ENCODE results near the gene NTHL1. TPM values are rescaled to one million over a fixed set of nuclear protein-coding genes. Genes with fewer than 3 reads are reported as not detected.
A peak's percentile ranks its signal among the peaks of the same experiment; 100 is the strongest.
"Not testable (repeated sequence)": the region's sequence is repeated elsewhere in the genome, so short reads cannot be mapped to it uniquely, and the experiment has no call there.

The NTHL1 gene
- total RNA-seq, 6 donors from 2014 or later = 17.8 to 43.6 (median 28.8) TPM

GRCh38 chr16:2036200-2036966, 11.3 kb downstream of the NTHL1 start:
- Histone ChIP-seq H3K27ac (peak overlapping the region; percentile 86 to 97 (median 95)), H3K36me3 (peaks cover 0 to 53% (median 15%) of the 10 kb centered on the region in 4 donors), H3K4me1 (peaks cover 80 to 93% (median 87%) of the 10 kb centered on the region in 4 donors), H3K9me3 (no peaks in the 10 kb centered on the region), H3K4me3 (peak overlapping the region; percentile 31 to 83 (median 54)), H3K27me3 (no peaks in the 10 kb centered on the region)
- TF ChIP-seq POLR2AphosphoS5 (IDR thresholded peaks at IDR 0.05) (no peak), POLR2A (IDR thresholded peaks at IDR 0.05) (peak in 1 of 4 donors; percentile 1), EP300 (IDR thresholded peaks at IDR 0.05) (no peak), CTCF (IDR thresholded peaks at IDR 0.05) (no peak)
- ATAC-seq (ENCODE audit: low FRiP score in 2 of 2) (no peak), DNase-seq (peak in 1 of 2 donors; percentile 82)
- 67 to 69% methylated on average over 15 to 42 of the region's 47 CpGs for WGBS, 2 donors

- peak in 1 of 4 donors; percentile 17 for TF ChIP-seq EP300 (IDR thresholded peaks at IDR 0.05)
- peak in 2 of 4 donors; percentile 10 to 54 for TF ChIP-seq POLR2A (IDR thresholded peaks at IDR 0.05)
- TF ChIP-seq CTCF (IDR thresholded peaks at IDR 0.05) = no peak
- Histone ChIP-seq H3K27me3 (no peaks in the 10 kb centered on the region), H3K4me3 (peak overlapping the region; percentile 31 to 83 (median 54)), H3K36me3 (peaks cover 0 to 53% (median 15%) of the 10 kb centered on the region in 4 donors), H3K4me1 (peaks cover 77 to 85% (median 79%) of the 10 kb centered on the region in 4 donors), H3K9me3 (no peaks in the 10 kb centered on the region), H3K27ac (peak overlapping the region; percentile 86 to 97 (median 95))
- ATAC-seq (ENCODE audit: low FRiP score in 2 of 2) (peak; percentile 38 to 66), DNase-seq (peak; percentile 58 to 89)
- WGBS, 2 donors = 31 to 40% methylated on average over 7 to 33 of the region's 34 CpGs
These were observed 12.0 kb downstream of the NTHL1 start for GRCh38 chr16:2035431-2036199.

- 43 to 59% methylated on average over 7 to 10 of the region's 17 CpGs for WGBS, 2 donors
These were observed 12.8 kb downstream of the NTHL1 start for GRCh38 chr16:2034696-2035430.

GRCh38 chr16:2033909-2034695, 13.5 kb downstream of the NTHL1 start:
- not testable (repeated sequence) for ATAC-seq (ENCODE audit: low FRiP score in 2 of 2); H3K9me3 ChIP-seq; H3K27me3 ChIP-seq
- Histone ChIP-seq H3K36me3 (peaks cover 0 to 60% (median 15%) of the 10 kb centered on the region in 4 donors), H3K4me3 (peak overlapping the region; percentile 39 to 83 (median 54)), H3K4me1 (peaks cover 69 to 77% (median 72%) of the 10 kb centered on the region in 4 donors), H3K27ac (peak overlapping the region; percentile 88 to 97 (median 95))
- peak in 1 of 2 donors; percentile 81 for DNase-seq
- WGBS, 2 donors = 21 to 36% methylated on average over 7 to 11 of the region's 32 CpGs

More at GRCh38 chr16:2034696-2035430, 12.8 kb downstream of the NTHL1 start:
- Histone ChIP-seq H3K27ac (peak overlapping the region; percentile 86 to 97 (median 95)), H3K27me3 (no peaks in the 10 kb centered on the region), H3K4me3 (peak overlapping the region; percentile 31 to 83 (median 54)), H3K4me1 (peaks cover 70 to 78% (median 74%) of the 10 kb centered on the region in 4 donors), H3K9me3 (no peaks in the 10 kb centered on the region), H3K36me3 (peaks cover 0 to 56% (median 15%) of the 10 kb centered on the region in 4 donors)
- DNase-seq = no peak
- ATAC-seq (ENCODE audit: low FRiP score in 2 of 2) = no peak
- TF ChIP-seq CTCF (IDR thresholded peaks at IDR 0.05) (no peak), POLR2A (IDR thresholded peaks at IDR 0.05) (no peak), EP300 (IDR thresholded peaks at IDR 0.05) (no peak), POLR2AphosphoS5 (IDR thresholded peaks at IDR 0.05) (no peak)
